GM19395 (cell line): Measurements from ENCODE around the gene EEPD1.

Experiments used
- ATAC-seq: cut with Tn5 transposase; IDR thresholded peaks from one replicate; pipeline ENCODE4 v1.9.1; 2021; ENCODE audit warnings: mild to moderate bottlenecking, moderate library complexity; ENCODE audit not compliant: unreplicated experiment

Gene EEPD1

GRCh38 chr7:36296284-36296683, 143.2 kb downstream of the EEPD1 start:
- ATAC-seq = no peak

GRCh38 chr7:36297364-36298009, 144.4 kb downstream of the EEPD1 start:
- ATAC-seq = no peak

GRCh38 chr7:36298106-36298505, 145.1 kb downstream of the EEPD1 start:
- ATAC-seq = no peak

- no peak for ATAC-seq
Observed at GRCh38 chr7:36299223-36299774, 146.2 kb downstream of the EEPD1 start.

GRCh38 chr7:36299823-36300341, 146.8 kb downstream of the EEPD1 start:
- no peak for ATAC-seq

GRCh38 chr7:36300696-36301350, 147.8 kb downstream of the EEPD1 start:
- ATAC-seq = no peak

GRCh38 chr7:36301914-36302771, 149.1 kb downstream of the EEPD1 start:
- ATAC-seq = no peak

- ATAC-seq = no peak
Observed at GRCh38 chr7:36303202-36304098, 150.4 kb downstream of the EEPD1 start.

- no peak for ATAC-seq
Observed at GRCh38 chr7:36304099-36304425, 151.0 kb downstream of the EEPD1 start.

GRCh38 chr7:36305226-36305625, 152.2 kb downstream of the EEPD1 start:
- no peak for ATAC-seq

- no peak for ATAC-seq
Observed at GRCh38 chr7:36305648-36306047, 152.6 kb downstream of the EEPD1 start.

GRCh38 chr7:36306222-36306621, 153.2 kb downstream of the EEPD1 start:
- no peak for ATAC-seq

- ATAC-seq = no peak
Observed at GRCh38 chr7:36306722-36307121, 153.7 kb downstream of the EEPD1 start.

- no peak for ATAC-seq
Observed at GRCh38 chr7:36308031-36308430, 155.0 kb downstream of the EEPD1 start.

- no peak for ATAC-seq
Observed at GRCh38 chr7:36309301-36309700, 156.2 kb downstream of the EEPD1 start.

- no peak for ATAC-seq
Observed at GRCh38 chr7:36309716-36310115, 156.7 kb downstream of the EEPD1 start.

- no peak for ATAC-seq
Observed at GRCh38 chr7:36310897-36311296, 157.8 kb downstream of the EEPD1 start.

GRCh38 chr7:36311539-36311938, 158.5 kb downstream of the EEPD1 start:
- ATAC-seq = no peak

GRCh38 chr7:36312064-36312914, 159.2 kb downstream of the EEPD1 start:
- no peak for ATAC-seq
